ENCODE measurements around the gene TRAPPC10.

DNA sequence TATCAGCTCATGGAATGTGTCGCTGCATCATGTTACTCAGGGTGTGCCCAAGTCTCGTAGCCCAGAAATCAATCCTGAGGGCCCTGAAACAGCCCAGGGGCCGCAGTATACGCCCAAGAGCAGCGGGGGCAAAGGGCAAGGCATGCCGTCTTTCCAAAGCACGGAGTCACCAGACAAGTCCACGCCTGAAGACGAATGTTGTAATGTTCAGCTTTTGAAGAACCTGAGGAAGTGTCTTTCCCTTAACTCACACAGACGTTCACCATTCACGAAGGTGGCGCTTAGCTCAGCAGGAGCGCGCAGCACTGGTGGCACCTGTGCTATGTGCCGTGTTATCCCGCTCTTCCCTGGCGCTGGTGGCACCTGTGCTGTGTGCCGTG lies 76.3 kb downstream of the TRAPPC10 start:
- TF ChIP-seq, protein P1, sequence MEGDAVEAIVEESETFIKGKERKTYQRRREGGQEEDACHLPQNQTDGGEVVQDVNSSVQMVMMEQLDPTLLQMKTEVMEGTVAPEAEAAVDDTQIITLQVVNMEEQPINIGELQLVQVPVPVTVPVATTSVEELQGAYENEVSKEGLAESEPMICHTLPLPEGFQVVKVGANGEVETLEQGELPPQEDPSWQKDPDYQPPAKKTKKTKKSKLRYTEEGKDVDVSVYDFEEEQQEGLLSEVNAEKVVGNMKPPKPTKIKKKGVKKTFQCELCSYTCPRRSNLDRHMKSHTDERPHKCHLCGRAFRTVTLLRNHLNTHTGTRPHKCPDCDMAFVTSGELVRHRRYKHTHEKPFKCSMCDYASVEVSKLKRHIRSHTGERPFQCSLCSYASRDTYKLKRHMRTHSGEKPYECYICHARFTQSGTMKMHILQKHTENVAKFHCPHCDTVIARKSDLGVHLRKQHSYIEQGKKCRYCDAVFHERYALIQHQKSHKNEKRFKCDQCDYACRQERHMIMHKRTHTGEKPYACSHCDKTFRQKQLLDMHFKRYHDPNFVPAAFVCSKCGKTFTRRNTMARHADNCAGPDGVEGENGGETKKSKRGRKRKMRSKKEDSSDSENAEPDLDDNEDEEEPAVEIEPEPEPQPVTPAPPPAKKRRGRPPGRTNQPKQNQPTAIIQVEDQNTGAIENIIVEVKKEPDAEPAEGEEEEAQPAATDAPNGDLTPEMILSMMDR (IDR thresholded peaks at IDR 0.05): no peak
- TF ChIP-seq EZH2 (IDR thresholded peaks at IDR 0.05; ENCODE audit: borderline replicate concordance, insufficient read depth, low read depth, low read length, poor library complexity, severe bottlenecking): no peak
